NCI-H2196 (cell line): ENCODE data around the gene CFL2.
A peak's percentile ranks its signal among the peaks of the same experiment; 100 is the strongest.
"Not testable (repeated sequence)": the region's sequence is repeated elsewhere in the genome, so short reads cannot be mapped to it uniquely, and the experiment has no call there.

Source experiments
- DNase-seq: peaks from one replicate; lab custom pipeline; 2025; ENCODE audit not compliant: unreplicated experiment; lab: John Stamatoyannopoulos, UW

Gene CFL2

DNA sequence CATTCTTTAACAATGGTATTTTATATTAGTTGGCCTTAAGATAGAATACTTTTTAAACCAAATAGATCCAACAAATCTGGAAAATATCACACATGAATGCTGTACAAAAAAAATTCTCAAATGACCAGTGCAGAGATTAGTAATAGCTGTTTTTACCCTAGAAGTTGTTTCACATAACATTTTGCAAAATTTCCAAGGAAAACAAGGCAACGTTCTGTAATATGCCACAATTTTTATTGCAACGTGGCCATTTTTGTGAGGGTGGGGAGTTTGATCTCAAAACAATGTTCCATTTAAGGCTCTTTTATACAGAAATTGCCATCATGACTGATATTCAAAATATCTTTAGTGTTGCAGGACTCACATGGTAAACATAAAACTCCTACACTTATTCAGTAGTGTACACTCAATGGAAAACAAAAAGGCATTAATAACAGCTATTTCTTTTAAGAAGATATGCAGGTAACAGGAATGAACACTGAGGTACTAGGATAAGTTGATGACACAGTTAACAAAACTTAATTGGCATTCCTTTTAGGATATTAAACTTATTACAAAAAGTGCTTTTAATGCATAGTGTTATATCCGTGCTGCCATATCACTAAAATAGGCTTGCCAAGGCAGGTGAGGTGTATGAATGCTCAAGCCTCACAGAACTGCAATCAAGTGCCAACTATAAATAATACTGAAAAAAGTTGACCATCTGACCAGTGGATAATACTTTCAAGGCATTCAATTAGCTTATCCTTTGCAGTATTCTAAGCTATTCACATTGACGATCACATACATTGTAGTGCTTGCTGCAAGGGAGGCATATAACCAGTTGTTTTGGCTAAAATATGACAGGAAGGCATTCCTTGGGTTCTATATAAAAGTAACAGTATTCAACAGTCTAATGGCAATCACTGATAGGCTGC, 2.3 kb downstream of the CFL2 start:
- no peak for DNase-seq

DNA sequence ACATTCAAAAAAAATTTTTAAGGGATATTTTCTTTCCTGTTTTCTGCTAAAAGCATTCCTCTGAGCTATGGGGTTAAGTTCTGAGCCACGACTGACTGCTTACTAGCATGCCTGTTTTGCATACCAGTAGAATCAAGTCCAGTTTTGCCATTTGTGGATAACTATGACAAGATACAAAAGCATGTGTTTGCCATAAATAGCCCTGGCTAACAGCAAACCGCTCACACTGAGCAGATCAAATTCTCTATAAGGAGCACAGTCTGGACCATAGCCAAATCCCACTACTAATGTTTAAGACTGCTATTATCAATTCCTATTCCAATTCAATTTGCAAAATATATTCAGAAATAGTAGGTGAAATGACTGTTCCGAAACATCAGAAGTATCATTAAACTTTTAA, 3.2 kb downstream of the CFL2 start:
- peak; percentile 48 for DNase-seq

DNA sequence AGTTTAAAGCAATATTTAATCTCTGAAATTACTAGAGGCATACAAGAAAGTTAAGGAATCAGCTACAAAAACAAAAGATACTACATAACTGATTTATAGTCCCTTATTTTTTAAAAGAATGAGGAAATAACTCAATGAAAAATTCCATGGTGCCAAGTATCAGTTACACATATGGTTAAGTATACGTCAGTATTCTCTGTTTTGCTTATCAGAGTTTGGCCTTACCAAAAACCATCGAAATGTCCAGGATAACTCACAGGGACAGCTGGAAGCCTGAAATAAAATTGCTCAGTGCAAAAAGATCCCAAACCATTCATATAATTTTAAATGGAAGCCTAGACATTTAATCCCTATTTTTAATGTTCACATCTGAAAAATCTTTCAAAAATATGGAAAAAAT, 3.6 kb downstream of the CFL2 start:
- no peak for DNase-seq

GRCh38 chr14:34710006-34710405, 4.4 kb downstream of the CFL2 start:
- no peak for DNase-seq

DNA sequence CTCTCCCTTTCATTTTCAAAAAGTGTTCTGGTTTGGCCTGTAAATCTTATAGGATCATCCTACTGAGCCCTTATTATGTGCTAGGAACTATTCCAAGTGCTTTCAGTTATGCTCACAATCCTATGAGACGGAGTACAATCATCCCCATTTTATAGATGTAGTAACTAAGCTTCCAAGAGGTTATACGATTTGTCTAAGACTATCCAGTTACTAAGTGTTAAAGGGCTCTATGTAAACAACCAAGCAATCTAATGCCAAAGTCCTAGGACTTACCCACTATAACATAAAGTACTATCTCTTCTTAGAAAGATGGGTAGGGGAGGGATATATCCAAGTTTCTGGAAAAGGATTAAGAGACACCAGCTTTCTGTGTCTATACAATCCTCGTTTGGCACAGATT, 6.7 kb downstream of the CFL2 start:
- DNase-seq = no peak

DNA sequence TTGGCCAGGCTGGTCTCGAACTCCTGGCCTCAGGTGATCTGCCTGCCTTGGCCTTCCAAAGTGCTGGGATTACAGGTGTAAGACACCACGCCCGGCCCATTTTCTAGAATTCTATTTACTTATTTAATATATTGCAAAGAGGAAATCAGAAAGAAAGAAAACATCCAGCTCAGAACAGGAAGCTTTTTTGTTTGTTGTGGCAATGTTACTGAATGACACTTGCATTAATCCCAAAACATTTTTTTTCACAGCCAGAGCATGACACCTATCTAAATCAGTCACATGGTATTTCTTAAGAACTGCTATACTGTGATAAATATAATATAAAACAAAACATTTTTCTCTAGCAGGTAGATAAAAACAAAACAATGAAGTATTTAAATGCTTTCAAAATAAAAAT, 12.6 kb downstream of the CFL2 start:
- no peak for DNase-seq

- DNase-seq = no peak
These were observed 13.7 kb downstream of the CFL2 start for GRCh38 chr14:34700622-34701130.

- DNase-seq = peak; percentile 45
These were observed 14.3 kb downstream of the CFL2 start for GRCh38 chr14:34699873-34700621.

DNA sequence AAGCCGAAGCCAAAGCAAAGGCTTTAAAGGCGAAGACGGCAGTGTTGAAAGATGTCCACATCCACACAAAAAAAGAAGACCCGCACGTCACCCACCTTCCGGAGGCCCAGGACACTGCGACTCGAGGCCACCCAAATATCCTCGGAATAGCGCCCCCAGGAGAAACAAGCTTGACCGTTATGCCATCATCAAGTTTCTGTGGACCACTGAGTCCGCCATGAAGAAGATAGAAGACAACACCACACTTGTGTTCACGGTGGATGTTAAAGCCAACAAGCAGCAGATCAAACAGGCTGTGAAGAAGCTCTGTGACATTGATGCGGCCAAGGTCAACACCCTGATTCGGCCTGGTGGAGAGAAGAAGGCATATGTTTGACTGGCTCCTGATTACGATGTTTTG, 20.2 kb downstream of the CFL2 start:
- not testable (repeated sequence) for DNase-seq

DNA sequence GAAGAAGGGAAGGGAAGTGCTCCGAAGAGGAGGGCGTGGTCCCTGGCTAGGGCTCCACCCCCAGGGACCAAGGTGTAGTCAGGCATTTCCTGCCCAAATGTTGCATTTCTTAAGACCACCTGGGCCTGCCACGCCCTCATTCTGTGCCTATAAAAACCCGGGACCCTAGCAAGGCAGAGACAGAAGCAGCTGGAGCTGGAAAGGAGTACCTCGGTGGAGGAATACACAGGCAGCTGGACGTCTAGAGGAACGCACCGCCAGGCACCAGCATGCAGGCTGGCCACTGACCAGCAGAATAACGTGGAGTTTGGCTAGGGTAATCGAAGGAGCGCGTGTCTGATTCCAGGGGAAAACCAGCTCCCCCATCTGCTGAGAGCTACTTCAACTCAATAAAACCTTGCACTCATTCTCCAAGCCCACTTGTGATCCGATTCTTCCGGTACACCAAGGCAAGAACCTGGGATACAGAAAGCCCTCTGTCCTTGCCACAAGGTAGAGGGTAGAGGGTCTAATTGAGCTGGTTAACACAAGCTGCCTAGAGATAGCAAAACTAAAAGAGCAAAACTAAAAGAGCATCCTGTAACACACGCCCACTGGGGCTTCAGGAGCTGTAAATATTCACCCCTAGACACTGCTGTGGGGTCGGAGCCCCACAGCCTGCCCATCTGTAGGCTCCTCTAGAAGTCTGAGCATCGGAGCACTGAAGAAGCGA, 21.0 kb downstream of the CFL2 start:
- no peak for DNase-seq

DNA sequence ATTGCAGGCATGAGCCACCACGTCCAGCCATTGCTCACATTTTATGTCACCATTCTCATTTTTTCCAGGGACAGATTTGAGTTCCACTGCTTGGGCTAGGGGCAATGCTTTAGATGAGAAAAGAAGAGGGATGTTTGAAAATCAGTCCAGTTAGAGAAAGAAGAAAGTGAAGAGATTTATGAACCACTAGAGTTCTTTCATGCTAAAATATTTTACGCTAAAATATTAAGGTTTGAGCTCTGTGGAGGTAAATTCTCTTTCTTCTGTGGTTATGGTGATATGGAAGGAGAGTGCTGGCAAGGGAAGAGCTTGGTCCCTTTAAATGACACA, 21.5 kb downstream of the CFL2 start:
- DNase-seq = no peak

DNA sequence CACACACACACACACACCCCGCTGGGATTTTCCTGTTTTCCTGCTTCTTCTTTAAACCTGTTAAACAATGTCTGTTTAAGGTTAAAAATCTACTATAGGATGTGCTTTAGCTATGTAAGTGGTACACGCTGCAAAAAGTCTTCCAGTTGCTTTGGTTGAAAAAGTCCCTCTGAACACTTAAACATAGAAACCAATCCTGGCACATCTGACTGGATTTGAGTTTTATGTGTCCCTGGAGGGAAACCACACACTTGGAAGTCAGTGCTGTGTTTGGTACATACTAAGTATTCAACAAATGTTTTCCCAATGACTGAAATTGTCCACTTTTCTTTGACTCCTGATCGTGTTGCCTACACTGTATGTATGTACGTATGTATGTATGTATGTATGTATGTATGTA, 22.0 kb downstream of the CFL2 start:
- no peak for DNase-seq

GRCh38 chr14:34691206-34691605, 23.2 kb downstream of the CFL2 start:
- no peak for DNase-seq

- no peak for DNase-seq
These were observed 25.8 kb downstream of the CFL2 start for GRCh38 chr14:34688470-34689206.

DNA sequence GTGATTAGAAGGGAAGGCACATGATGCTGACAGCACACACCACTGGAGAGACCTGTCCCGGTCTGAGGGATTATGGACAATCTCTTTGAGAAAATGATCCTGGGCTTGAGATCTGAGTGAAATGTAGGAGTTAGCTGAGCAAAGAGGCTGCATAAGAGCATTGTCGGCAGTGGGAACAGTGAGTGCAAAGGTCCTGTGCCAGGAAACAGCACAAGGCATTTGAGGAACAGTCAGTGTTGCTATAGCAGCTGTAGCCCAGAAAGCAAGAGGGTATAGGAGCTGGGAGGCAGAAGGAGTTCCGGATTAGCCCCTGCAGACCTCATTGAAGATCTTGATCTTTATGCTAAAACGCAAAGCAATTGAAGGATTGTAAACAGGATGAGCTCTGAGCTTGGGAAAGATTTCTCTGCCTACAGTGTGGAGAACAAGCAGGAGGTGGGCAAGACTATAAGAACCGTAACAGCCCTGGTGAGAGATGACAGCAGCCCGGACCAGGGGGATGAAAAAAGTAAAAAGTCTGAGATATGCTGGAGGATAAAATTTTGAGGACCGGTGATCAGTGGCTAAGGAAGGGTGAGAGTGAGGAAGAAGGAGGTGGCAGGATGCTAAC, 28.5 kb downstream of the CFL2 start:
- DNase-seq = no peak

DNA sequence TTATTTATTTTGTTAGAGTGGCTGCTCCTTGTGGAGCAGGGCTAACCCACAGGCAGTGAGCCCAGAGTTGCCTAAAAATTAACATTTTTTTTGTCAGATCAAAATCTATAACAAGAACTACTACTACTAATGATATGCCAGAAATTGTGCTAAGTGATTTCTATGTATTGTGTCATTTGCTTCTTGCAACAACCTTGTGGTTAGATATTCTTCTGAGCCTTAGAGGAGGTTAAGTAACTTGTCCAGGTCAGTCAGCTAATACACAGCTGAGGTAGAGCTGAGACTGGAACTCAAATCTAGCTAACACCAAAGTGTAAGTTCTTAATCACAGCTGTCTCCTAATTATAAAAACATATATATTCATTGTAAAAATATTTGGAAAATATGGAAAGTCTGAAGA, 29.8 kb downstream of the CFL2 start:
- no peak for DNase-seq

DNA sequence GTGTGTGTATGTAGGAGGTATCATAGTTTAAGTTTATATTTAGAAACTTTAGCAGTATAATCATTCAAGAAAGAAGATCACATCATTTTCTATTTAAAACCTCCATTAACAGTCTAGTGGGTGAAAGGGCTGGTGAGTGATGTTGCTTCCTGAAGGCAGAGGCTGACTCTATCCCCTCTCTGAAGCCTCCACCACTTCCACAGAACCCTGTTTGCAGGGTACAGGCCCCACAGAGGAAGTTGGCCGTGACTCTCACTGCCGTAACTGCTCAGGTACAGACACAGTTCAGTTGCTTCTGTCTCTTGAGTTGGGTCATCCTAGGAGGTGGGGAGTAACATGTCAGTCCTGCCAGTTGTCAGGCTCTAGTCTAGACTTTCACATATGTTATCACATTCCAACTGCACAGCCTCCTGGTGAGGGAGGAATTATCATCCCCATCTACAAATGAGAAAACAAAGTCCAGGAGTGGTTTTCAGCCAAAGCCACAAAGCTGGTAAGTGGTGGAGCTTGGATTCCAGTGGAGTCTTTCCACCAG, 31.5 kb downstream of the CFL2 start:
- no peak for DNase-seq

- no peak for DNase-seq
These were observed 33.5 kb downstream of the CFL2 start for GRCh38 chr14:34680806-34681479.

DNA sequence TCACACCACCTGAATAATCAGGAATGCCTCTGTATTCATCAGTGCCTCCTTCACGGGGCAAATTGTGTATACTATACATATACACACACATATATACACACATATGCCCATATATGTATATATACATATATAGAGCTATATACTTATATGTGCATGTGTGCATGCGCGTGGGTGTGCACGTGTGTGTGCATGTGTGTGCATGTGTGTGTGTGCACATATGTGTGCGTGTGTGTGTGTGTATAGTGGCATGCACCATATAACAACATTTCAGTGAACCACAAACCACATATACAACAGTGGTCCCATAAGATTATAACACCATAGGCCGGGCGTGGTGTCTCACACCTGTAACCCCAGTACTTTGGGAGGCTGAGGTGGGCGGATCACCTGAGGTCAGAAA, 35.7 kb downstream of the CFL2 start:
- no peak for DNase-seq

- no peak for DNase-seq
These were observed 36.1 kb downstream of the CFL2 start for GRCh38 chr14:34678306-34678705.
